ENCODE results near the gene PHF12.

The PHF12 gene

GRCh38 chr17:28985950-28986713, 34.8 kb upstream of the PHF12 start:
- H3K9me2 ChIP-seq (replicated peaks; ENCODE audit: insufficient read depth, low read length): no peaks in the 10 kb centered on the region
- H3K36me3 ChIP-seq (ENCODE audit: low read length): no peaks in the 10 kb centered on the region
- no peak overlapping the region for H3K4me3 ChIP-seq (ENCODE audit: insufficient read depth, low read length, poor library complexity, severe bottlenecking)
- no peaks in the 10 kb centered on the region for H4K20me1 ChIP-seq (ENCODE audit: low read depth, low read length)
- H3K79me2 ChIP-seq (ENCODE audit: insufficient read depth, low read length): no peaks in the 10 kb centered on the region
- no peaks in the 10 kb centered on the region for H3F3A ChIP-seq (ENCODE audit: insufficient read depth)
- no peaks in the 10 kb centered on the region for H3K9me3 ChIP-seq (ENCODE audit: insufficient read depth, low read length)
- H3K4me2 ChIP-seq (ENCODE audit: low read depth, low read length, poor library complexity, severe bottlenecking): no peak overlapping the region
- H3K27me3 ChIP-seq (ENCODE audit: low read length): no peaks in the 10 kb centered on the region
- H3K9ac ChIP-seq (ENCODE audit: low read length): no peak overlapping the region
- no peak overlapping the region for H2AFZ ChIP-seq (ENCODE audit: low read depth, low read length, severe bottlenecking)
- TF ChIP-seq CTCF (IDR thresholded peaks at IDR 0.05; ENCODE audit: insufficient read depth, low read length, poor library complexity, severe bottlenecking) (no peak), EZH2phosphoT487 (conservative IDR thresholded peaks at IDR 0.05; ENCODE audit: low read length) (no peak)
- H3K27ac ChIP-seq (ENCODE audit: low read depth, low read length): no peak overlapping the region

- H4K20me1 ChIP-seq (ENCODE audit: low read depth, low read length): no peaks in the 10 kb centered on the region
- H3K36me3 ChIP-seq (ENCODE audit: low read length): no peaks in the 10 kb centered on the region
- no peaks in the 10 kb centered on the region for H3K9me2 ChIP-seq (replicated peaks; ENCODE audit: insufficient read depth, low read length)
- H3K9ac ChIP-seq (ENCODE audit: low read length): no peak overlapping the region
- no peak overlapping the region for H2AFZ ChIP-seq (ENCODE audit: low read depth, low read length, severe bottlenecking)
- H3K79me2 ChIP-seq (ENCODE audit: insufficient read depth, low read length): no peaks in the 10 kb centered on the region
- H3K4me2 ChIP-seq (ENCODE audit: low read depth, low read length, poor library complexity, severe bottlenecking): no peak overlapping the region
- no peaks in the 10 kb centered on the region for H3K27me3 ChIP-seq (ENCODE audit: low read length)
- H3K27ac ChIP-seq (ENCODE audit: low read depth, low read length): no peak overlapping the region
- no peak overlapping the region for H3K4me3 ChIP-seq (ENCODE audit: insufficient read depth, low read length, poor library complexity, severe bottlenecking)
- H3F3A ChIP-seq (ENCODE audit: insufficient read depth): no peaks in the 10 kb centered on the region
- no peak for TF ChIP-seq EZH2phosphoT487 (conservative IDR thresholded peaks at IDR 0.05; ENCODE audit: low read length)
- no peak for TF ChIP-seq CTCF (IDR thresholded peaks at IDR 0.05; ENCODE audit: insufficient read depth, low read length, poor library complexity, severe bottlenecking)
- no peaks in the 10 kb centered on the region for H3K9me3 ChIP-seq (ENCODE audit: insufficient read depth, low read length)
Observed at GRCh38 chr17:28983286-28984230, 32.2 kb upstream of the PHF12 start.

GRCh38 chr17:28982131-28982793, 30.9 kb upstream of the PHF12 start:
- Histone ChIP-seq H4K20me1 (ENCODE audit: low read depth, low read length) (no peaks in the 10 kb centered on the region), H3F3A (ENCODE audit: insufficient read depth) (no peaks in the 10 kb centered on the region), H3K4me3 (ENCODE audit: insufficient read depth, low read length, poor library complexity, severe bottlenecking) (no peak overlapping the region), H3K27me3 (ENCODE audit: low read length) (no peaks in the 10 kb centered on the region), H3K9me3 (ENCODE audit: insufficient read depth, low read length) (no peaks in the 10 kb centered on the region), H3K27ac (ENCODE audit: low read depth, low read length) (no peak overlapping the region), H3K4me2 (ENCODE audit: low read depth, low read length, poor library complexity, severe bottlenecking) (peak overlapping the region; percentile 2), H3K36me3 (ENCODE audit: low read length) (no peaks in the 10 kb centered on the region), H3K9me2 (replicated peaks; ENCODE audit: insufficient read depth, low read length) (no peaks in the 10 kb centered on the region), H3K9ac (ENCODE audit: low read length) (no peak overlapping the region), H3K79me2 (ENCODE audit: insufficient read depth, low read length) (no peaks in the 10 kb centered on the region), H2AFZ (ENCODE audit: low read depth, low read length, severe bottlenecking) (peak overlapping the region; percentile 58)
- TF ChIP-seq CTCF (IDR thresholded peaks at IDR 0.05; ENCODE audit: insufficient read depth, low read length, poor library complexity, severe bottlenecking) (no peak), EZH2phosphoT487 (conservative IDR thresholded peaks at IDR 0.05; ENCODE audit: low read length) (no peak)
